Stimulated activated CD8-positive, alpha-beta memory T cell treated with anti-CD3 and anti-CD28 coated beads, Interleukin-2, amount 100 ng/mL, for 1 hour (primary cell): ENCODE measurements around the gene IRX1.

Experiments used
- DNase-seq, 2 donors: peaks; one replicate each; pipeline ENCODE4 v3.0.0-alpha.2; 2020; ENCODE audit warnings: low read depth in 2 of 2

Gene IRX1

DNA sequence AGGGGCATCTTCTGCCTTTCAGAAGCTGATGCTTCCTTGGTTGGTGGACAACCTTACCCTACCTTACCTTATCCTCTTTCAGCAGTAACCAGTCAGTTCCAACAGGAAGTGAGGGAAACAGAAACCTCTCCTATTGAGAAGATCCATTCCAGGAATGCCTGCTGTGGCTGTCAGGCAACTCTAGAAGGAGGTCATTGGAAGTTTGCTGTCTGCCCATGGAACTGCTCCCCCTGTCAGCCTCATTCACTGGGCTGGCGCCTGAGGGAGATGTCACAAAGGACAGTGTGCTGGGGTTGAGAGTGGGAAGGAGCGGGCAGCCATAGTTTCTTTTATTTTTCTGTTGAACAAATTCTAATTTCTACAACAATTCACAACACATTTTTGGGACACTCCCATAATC, 54.7 kb downstream of the IRX1 start:
- DNase-seq = no peak

DNA sequence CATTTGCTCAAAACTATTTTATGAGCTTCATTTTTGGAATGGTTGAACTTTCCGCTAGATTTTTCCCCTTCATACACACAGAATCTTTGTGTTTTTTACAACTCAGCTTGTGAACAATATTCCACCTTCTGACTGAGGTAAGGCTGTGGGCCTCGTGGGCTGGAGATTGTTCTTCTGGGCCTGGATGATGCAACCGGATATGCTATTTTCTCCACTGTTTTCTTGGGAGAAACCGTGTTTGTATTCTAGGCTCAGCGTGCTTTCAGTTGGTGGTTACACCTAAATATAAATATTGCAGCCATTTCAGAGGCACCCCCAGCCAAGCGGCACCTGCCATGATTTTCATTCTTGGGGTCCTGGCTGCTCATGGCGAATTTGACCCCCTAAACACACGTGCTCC, 55.2 kb downstream of the IRX1 start:
- DNase-seq = no peak
